H1 (cell line): ENCODE measurements around the gene ADAMTS16.

Experiments
- HDAC2 ChIP-seq, 2 experiments: fragments of 300-600 bp in 1 of 2; sonication (generic) in 1 of 2; IDR thresholded peaks; 2 replicates each; pipeline ENCODE4 v1.6.1; 2011 to 2012; ENCODE audit warnings: low read depth in 2 of 2, low read length in 2 of 2, mild to moderate bottlenecking in 2 of 2, moderate library complexity in 2 of 2, borderline replicate concordance in 1 of 2, inconsistent platforms in 1 of 2
- TF ChIP-seq, protein P1 (sequence below), 3 experiments: IDR thresholded peaks; 1 replicate in 2 of 3; 2 replicates in 1 of 3; pipeline versions ENCODE4 v1.5.1 to v1.6.1; 2011; ENCODE audit warnings: low read length in 3 of 3, mild to moderate bottlenecking in 3 of 3, inconsistent platforms in 2 of 3, low read depth in 1 of 3, moderate library complexity in 1 of 3; ENCODE audit not compliant: insufficient read depth in 1 of 3; ENCODE audit errors: control extremely low read depth in 1 of 3

DNA sequence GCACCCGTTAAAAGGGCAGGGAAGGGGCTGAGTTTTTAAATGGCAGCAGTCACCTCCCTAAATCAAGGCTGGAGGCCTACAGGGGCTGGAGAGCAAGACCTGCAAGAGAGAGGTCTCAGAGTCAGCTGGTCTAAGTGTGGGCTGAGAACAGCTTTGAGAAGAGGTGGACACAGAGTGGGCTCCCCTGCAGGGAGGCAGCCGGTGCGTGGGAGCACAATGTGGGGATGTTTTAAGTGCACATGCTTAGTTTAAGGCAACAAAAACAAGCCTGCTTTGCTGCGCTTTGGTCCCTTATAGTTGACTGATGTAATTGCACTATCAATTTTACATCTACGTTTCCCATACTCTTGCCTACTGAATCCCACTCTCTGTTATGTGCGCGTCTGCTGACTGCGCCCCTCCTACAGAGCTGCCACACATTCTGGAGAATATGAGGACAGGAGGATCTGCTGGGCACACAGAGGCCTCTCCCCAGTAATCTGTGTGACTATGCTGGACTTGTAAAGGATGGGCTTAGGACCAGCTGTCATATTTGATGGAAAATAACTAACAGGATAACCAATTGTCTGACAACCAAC is 220.3 kb downstream of the ADAMTS16 start:
- TF ChIP-seq HDAC2 (IDR thresholded peaks at IDR 0.05; ENCODE audit: borderline replicate concordance in 1 of 2, low read depth in 2 of 2, low read length in 2 of 2) = no peak
- TF ChIP-seq, protein P1, sequence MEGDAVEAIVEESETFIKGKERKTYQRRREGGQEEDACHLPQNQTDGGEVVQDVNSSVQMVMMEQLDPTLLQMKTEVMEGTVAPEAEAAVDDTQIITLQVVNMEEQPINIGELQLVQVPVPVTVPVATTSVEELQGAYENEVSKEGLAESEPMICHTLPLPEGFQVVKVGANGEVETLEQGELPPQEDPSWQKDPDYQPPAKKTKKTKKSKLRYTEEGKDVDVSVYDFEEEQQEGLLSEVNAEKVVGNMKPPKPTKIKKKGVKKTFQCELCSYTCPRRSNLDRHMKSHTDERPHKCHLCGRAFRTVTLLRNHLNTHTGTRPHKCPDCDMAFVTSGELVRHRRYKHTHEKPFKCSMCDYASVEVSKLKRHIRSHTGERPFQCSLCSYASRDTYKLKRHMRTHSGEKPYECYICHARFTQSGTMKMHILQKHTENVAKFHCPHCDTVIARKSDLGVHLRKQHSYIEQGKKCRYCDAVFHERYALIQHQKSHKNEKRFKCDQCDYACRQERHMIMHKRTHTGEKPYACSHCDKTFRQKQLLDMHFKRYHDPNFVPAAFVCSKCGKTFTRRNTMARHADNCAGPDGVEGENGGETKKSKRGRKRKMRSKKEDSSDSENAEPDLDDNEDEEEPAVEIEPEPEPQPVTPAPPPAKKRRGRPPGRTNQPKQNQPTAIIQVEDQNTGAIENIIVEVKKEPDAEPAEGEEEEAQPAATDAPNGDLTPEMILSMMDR (IDR thresholded peaks at IDR 0.05; ENCODE audit: control extremely low read depth in 1 of 3, insufficient read depth in 1 of 3, low read depth in 1 of 3, low read length in 3 of 3) = no peak
